GM12864 (cell line): Measurements from ENCODE around the gene POLR2E.
A peak's percentile ranks its signal among the peaks of the same experiment; 100 is the strongest.

ENCODE experiments used
- DNase-seq: peaks from one replicate; pipeline ENCODE4 v3.0.0-alpha.2; 2011; ENCODE audit warnings: low read depth
- H3K4me3 ChIP-seq: 2 replicates; pipeline ENCODE4 v1.5.1; 2011; ENCODE audit warnings: mild to moderate bottlenecking, low read depth, low read length, control low read depth
- TF ChIP-seq, protein P1 (sequence below): IDR thresholded peaks from 2 replicates; pipeline ENCODE4 v1.5.1; 2011; ENCODE audit warnings: low read depth, mild to moderate bottlenecking, moderate library complexity, low read length, control low read depth, inconsistent platforms; ENCODE audit errors: missing control alignments

The POLR2E gene

DNA sequence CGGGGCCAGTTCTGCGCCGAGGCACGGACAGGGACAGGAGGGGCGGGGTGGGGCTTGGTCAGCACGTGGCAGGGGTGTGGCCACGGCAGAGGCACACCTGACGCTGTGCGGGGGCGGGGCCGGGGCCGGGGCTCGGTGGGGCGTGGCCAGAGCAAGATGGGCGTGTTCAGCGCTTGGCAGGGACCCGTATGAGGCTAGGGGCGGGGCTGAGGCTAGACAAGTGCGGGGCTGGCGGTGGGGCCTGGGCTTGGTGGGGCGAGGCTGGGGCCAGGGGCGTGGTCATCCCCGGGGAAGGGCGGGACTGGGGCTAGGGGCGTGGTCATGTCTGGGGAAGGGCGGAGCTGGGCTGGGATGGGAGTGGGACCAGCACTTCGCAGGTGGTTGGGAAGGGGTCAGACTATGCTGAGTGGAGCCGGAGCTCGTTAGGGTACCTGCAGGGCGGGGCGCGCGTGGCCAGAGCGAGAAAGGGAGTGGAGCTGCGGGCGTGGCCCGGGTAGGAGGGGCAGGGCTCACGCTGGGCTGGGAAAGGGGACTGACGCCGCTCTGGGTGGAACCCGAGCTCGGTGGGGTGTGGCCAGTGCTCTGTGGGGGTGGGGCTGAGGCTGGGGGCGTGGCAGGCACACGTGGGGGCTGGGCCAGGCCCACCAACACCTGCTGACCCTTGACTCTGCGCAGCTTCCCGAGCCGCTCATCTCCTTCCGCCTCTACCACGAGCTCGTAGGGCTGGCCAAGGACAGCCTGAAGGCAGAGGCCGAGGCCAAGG, 12.8 kb downstream of the POLR2E start:
- no peak for DNase-seq
- TF ChIP-seq, protein P1, sequence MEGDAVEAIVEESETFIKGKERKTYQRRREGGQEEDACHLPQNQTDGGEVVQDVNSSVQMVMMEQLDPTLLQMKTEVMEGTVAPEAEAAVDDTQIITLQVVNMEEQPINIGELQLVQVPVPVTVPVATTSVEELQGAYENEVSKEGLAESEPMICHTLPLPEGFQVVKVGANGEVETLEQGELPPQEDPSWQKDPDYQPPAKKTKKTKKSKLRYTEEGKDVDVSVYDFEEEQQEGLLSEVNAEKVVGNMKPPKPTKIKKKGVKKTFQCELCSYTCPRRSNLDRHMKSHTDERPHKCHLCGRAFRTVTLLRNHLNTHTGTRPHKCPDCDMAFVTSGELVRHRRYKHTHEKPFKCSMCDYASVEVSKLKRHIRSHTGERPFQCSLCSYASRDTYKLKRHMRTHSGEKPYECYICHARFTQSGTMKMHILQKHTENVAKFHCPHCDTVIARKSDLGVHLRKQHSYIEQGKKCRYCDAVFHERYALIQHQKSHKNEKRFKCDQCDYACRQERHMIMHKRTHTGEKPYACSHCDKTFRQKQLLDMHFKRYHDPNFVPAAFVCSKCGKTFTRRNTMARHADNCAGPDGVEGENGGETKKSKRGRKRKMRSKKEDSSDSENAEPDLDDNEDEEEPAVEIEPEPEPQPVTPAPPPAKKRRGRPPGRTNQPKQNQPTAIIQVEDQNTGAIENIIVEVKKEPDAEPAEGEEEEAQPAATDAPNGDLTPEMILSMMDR, result no peak
- H3K4me3 ChIP-seq, result no peak overlapping the region

DNA sequence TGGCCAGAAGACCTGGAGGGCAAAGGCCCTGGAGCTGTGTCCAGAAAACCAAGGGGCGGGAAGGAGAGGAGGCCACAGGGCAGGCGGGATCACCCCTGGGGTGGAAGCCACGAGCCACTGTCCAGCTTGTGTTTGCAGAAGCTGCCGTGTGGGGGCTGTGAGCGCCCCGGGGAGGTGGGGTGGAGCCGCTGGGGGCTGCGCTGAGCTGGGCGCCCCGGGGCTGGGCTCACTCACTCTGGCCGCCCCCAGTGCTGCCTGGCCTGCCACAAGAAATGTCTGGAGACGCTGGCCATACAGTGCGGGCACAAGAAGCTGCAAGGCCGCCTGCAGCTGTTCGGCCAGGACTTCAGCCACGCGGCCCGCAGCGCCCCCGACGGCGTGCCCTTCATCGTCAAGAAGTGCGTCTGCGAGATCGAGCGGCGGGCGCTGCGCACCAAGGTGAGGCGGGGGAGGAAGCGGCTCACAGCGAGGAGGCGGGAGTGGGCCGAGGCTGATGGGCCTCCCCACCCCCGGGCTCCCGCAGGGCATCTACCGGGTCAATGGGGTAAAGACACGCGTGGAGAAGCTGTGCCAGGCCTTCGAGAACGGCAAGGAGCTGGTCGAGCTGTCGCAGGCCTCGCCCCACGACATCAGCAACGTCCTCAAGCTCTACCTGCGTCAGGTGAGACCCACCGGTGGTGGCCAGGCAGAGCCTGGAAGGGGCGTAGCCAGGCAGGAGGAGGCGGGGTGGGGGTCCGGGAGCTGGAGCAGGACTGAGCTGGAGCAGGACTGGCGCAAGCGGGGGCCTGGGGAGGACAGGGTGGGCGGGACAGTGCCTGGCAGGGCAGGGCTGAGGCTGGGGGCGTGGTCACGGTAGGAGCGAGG, 13.6 kb downstream of the POLR2E start:
- TF ChIP-seq, protein P1, result no peak
- no peak for DNase-seq
- no peak overlapping the region for H3K4me3 ChIP-seq

DNA sequence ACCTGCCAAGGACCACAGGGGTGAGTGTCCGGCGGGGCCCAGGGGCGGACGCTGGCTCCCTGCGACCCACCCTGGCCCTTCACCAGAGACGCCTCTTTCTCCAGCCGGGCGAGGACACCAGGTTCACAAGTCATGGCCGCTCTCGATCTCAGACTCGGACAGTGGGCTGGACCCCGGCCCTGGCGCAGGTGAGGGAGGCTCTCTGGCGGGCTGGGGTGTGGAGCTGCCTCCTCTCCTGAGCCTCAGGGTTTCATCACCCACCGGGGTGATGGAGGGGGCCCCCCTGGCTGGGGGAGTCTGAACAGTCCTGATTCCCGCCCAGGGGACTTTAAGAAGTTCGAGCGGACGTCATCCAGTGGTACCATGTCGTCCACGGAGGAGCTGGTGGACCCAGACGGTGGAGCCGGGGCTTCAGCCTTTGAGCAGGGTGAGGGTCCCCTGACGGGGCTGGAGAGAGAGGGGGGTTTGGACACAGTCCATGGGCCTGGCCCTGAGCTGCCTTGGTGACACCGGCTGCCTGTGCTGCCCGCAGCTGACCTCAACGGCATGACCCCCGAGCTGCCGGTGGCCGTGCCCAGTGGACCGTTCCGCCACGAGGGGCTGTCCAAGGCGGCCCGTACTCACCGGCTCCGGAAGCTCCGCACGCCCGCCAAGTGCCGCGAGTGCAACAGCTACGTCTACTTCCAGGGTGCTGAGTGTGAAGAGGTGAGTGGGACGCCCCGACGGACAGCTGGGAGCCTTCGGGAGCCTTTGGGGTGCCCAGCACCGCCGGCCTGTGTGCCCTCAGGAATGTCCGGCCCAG, 14.6 kb downstream of the POLR2E start:
- no peak overlapping the region for H3K4me3 ChIP-seq
- TF ChIP-seq, protein P1, result no peak
- DNase-seq, result no peak

DNA sequence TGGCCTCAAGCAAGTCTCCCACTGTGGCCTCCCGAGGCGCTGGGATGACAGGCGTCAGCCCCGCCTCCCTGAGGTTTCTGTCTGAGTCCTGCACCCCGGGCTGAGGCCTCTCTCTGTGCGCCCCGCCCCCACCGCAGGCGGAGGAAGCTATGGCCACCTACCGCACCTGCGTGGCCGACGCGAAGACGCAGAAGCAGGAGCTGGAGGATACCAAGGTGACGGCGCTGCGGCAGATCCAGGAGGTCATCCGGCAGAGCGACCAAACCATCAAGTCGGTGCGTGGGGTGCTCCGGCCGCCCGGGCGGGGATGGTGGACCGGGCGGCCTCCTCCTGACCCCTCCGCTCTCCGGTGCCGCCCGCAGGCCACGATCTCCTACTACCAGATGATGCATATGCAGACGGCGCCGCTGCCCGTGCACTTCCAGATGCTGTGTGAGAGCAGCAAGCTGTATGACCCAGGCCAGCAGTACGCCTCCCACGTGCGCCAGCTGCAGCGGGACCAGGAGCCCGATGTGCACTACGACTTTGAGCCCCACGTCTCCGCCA, 15.5 kb downstream of the POLR2E start:
- no peak overlapping the region for H3K4me3 ChIP-seq
- TF ChIP-seq, protein P1, result no peak
- no peak for DNase-seq

DNA sequence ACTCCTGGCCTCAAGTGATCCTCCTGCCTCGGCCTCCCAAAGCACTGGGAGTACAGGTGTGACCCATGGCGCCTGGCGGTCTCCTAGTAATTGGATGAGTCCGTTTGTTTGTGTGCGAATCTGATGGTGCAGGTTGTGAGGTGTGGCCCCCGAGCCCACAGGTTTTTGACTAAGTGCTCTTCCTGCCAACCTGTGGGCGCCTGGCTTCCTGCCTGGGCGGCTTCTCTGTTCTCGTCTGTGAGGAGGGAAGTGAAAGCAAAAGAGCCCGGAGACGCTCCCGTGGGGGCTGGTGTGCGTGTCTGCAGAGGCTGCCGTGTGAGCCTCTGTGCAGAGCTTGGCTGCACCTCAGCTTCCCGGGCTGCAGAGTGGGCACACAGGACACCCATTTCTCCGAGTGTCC, 18.2 kb downstream of the POLR2E start:
- DNase-seq, result peak; percentile 91
- no peak overlapping the region for H3K4me3 ChIP-seq
- TF ChIP-seq, protein P1, result no peak

DNA sequence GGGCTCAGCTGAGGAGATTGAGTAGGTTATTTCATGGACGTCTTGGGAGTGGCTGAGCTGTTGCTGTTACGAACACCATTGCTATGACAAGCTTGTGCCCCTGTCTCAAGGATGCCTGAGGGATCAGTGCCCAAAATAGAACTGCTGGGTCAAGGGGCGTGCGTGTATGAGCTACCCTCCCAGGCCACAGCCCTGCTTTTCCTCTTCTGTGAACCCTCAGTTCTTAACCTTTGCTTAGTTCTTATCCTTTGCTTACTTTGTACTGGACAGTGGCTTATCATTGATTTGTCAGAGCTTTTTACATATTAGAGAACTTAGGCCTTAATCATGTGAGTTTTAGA, 19.2 kb downstream of the POLR2E start:
- TF ChIP-seq, protein P1, result no peak
- DNase-seq, result no peak
- H3K4me3 ChIP-seq, result no peak overlapping the region
